ENCODE measurements around the gene CYP1A2. TPM values are rescaled to one million over a fixed set of nuclear protein-coding genes. Genes with fewer than 3 reads are reported as not detected.

CYP1A2 gene
- total and polyA plus RNA-seq, 4 experiments from 2014 or later, result not detected

DNA sequence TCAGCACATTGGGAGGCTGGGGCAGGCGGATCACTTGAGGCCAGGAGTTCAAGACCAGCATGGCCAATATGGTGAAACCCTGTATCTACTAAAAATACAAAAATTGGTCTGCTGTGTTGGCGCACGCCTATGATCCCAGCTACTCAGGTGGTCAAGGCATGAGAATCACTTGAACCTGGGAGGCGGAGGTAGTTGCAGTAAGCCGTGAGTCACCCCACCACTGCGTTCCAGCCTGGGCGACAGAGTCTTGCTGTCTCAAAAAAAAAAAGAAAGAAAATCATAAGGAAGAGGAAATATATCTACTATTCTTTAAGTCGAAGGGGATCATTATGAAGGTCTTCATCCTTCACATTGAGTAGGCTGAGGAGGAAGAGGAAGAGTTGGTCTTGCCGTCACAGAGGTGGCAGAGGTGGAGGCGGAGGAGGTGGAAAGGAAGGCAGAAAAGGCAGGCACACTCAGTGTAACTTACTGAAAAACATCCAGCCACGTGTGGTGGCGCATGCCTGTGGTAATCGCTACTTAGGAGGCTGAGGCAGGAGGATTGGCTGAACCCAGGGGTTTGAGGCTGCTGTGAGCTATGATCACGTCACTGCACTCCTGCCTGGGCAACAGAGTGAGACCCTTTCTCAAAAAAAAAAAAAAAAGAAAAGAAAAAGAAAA, 47.5 kb downstream of the CYP1A2 start:
- Histone ChIP-seq H3K27ac (ENCODE audit: low read depth, low read length) (peak overlapping the region; percentile 84), H3K27me3 (ENCODE audit: insufficient read depth, low read length) (no peaks in the 10 kb centered on the region), H3K9me3 (ENCODE audit: control insufficient read depth in 1 of 2, low read length in 2 of 2) (no peaks in the 10 kb centered on the region), H3K4me1 (ENCODE audit: insufficient read depth, low read length) (peaks cover 94% of the 10 kb centered on the region), H3K4me3 (ENCODE audit: low read length in 2 of 2) (no peak overlapping the region), H3K36me3 (ENCODE audit: insufficient read depth, low read length) (peaks cover 43% of the 10 kb centered on the region)
- Mint-ChIP-seq H3K27me3 (no peaks in the 10 kb centered on the region), H3K27ac (peak overlapping the region; percentile 74 to 97 (median 91)), H3K4me3 (peak overlapping the region; percentile 14 to 82 (median 72)), H3K36me3 (peaks cover 26 to 64% of the 10 kb centered on the region in 2 donors), H3K9me3 (no peaks in the 10 kb centered on the region), H3K4me1 (peaks cover 54 to 89% (median 72%) of the 10 kb centered on the region in 4 donors)
- ChIA-PET POLR2A (ENCODE audit: partially characterized antibody) (interaction anchor here (1.3 to 23.0 kb wide), 5 partner anchors 9 to 72 kb away, joined by 4 to 1342 read pairs (median 5); partner anchors contain the start of gene CSK), CTCF (ENCODE audit: partially characterized antibody) (interaction anchor here (0.9 to 36.4 kb wide), 4 partner anchors 9 to 163 kb away, joined by 3 to 1908 read pairs (median 43); partner anchors contain the start of gene CSK)
- intact Hi-C loops (cut with micrococcal nuclease), result no loop called here
- peak in 3 of 5 donors; percentile 28 to 72 (median 43) for DNase-seq

DNA sequence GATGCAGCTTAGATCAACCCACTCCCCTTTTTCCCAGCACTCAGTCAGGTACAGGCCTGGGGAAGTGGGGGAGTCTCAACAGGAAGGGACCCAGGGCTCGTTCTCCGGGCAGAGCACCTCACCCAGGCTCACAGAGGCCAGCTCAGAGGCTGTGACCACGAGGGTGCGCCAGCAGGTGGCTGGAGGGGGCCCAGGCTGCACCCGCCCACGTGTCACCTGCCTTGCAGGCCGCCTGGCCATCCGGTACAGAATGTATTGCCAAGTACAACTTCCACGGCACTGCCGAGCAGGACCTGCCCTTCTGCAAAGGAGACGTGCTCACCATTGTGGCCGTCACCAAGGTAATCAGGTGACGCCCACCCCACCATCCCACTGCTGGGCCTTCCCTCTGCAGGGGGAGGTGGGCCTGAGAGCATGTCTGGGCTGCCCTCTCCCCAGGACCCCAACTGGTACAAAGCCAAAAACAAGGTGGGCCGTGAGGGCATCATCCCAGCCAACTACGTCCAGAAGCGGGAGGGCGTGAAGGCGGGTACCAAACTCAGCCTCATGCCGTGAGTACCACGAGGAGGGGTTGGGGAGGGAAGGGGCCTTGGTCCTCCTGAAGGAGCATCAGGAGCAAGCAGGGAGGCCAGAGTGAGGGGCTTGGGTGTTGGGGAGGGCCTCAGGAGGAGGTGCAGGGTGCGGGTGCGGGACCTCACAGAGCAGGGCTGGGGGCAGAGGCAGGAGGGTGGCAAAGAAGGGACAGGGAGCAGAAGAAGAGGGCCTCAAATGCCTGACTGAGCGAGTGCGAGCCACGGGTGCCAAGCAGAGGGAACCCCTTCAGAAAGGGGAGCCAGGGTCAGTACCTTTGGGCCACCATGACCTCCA, 50.0 kb downstream of the CYP1A2 start:
- Mint-ChIP-seq H3K9me3 (no peaks in the 10 kb centered on the region), H3K4me3 (peak overlapping the region in 3 of 8 donors; percentile 29 to 43 (median 40)), H3K27me3 (no peaks in the 10 kb centered on the region), H3K36me3 (peaks cover 21 to 68% of the 10 kb centered on the region in 2 donors), H3K27ac (peak overlapping the region; percentile 83 to 97 (median 91)), H3K4me1 (peaks cover 34 to 68% (median 48%) of the 10 kb centered on the region in 4 donors)
- POLR2A ChIA-PET (ENCODE audit: partially characterized antibody), result interaction anchor here (1.3 to 23.0 kb wide), 2 partner anchors 18 to 102 kb away, joined by 5 to 1342 read pairs; partner anchors contain the start of gene CSK
- Histone ChIP-seq H3K9me3 (ENCODE audit: control insufficient read depth in 1 of 2, low read length in 2 of 2) (no peaks in the 10 kb centered on the region), H3K4me1 (ENCODE audit: insufficient read depth, low read length) (peaks cover 69% of the 10 kb centered on the region), H3K4me3 (ENCODE audit: low read length in 2 of 2) (no peak overlapping the region), H3K27ac (ENCODE audit: low read depth, low read length) (peak overlapping the region; percentile 84), H3K36me3 (ENCODE audit: insufficient read depth, low read length) (peaks cover 48% of the 10 kb centered on the region), H3K27me3 (ENCODE audit: insufficient read depth, low read length) (no peaks in the 10 kb centered on the region)
- intact Hi-C loops (cut with micrococcal nuclease), result no loop called here
- no peak for DNase-seq
- CTCF ChIA-PET (ENCODE audit: partially characterized antibody), result interaction anchor here (0.9 to 36.4 kb wide), 12 partner anchors 9 to 165 kb away, joined by 3 to 1908 read pairs (median 4); partner anchors contain the start of genes CSK, EDC3, FAM219B and LMAN1L

DNA sequence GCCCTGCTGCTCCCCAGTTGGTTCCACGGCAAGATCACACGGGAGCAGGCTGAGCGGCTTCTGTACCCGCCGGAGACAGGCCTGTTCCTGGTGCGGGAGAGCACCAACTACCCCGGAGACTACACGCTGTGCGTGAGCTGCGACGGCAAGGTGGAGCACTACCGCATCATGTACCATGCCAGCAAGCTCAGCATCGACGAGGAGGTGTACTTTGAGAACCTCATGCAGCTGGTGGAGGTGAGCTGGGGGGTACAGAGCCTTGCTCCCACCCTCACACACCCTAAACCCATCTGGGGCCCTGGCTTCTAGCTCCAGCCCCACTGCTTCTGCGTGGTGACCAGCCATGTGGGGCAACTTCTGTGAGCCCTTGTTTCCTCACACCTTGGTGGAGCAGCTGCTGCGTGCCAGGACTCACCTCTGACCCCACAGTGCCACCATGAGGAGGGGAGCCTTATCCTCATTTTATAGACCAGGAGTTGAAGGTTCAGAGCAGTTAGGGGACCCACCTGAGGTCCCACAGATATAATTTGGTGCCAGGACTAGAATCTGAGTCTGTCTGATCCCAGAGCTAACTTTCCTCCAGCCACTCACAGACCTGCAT, 50.7 kb downstream of the CYP1A2 start:
- intact Hi-C loops (cut with micrococcal nuclease), result no loop called here
- Histone ChIP-seq H3K27ac (ENCODE audit: low read depth, low read length) (peak overlapping the region; percentile 84), H3K4me1 (ENCODE audit: insufficient read depth, low read length) (peaks cover 62% of the 10 kb centered on the region), H3K9me3 (ENCODE audit: control insufficient read depth in 1 of 2, low read length in 2 of 2) (no peaks in the 10 kb centered on the region), H3K4me3 (ENCODE audit: low read length in 2 of 2) (no peak overlapping the region), H3K27me3 (ENCODE audit: insufficient read depth, low read length) (no peaks in the 10 kb centered on the region), H3K36me3 (ENCODE audit: insufficient read depth, low read length) (peaks cover 53% of the 10 kb centered on the region)
- peaks cover 33 to 64% (median 49%) of the 10 kb centered on the region in 4 donors for H3K4me1 Mint-ChIP-seq
- peak in 1 of 5 donors; percentile 40 for DNase-seq
- no peaks in the 10 kb centered on the region for H3K27me3 Mint-ChIP-seq
- H3K4me3 Mint-ChIP-seq, result peak overlapping the region in 3 of 8 donors; percentile 8 to 65 (median 40)
- ChIA-PET POLR2A (ENCODE audit: partially characterized antibody) (interaction anchor here (0.7 to 23.0 kb wide), 3 partner anchors 19 to 106 kb away, joined by 4 to 1342 read pairs (median 5); partner anchors contain the start of gene CSK), CTCF (ENCODE audit: partially characterized antibody) (interaction anchor here (0.6 to 36.4 kb wide), 18 partner anchors 8 to 167 kb away, joined by 3 to 1908 read pairs (median 3); partner anchors contain the start of genes CSK, EDC3, FAM219B and LMAN1L)
- peak overlapping the region; percentile 83 to 97 (median 94) for H3K27ac Mint-ChIP-seq
- H3K9me3 Mint-ChIP-seq, result no peaks in the 10 kb centered on the region
- H3K36me3 Mint-ChIP-seq, result peaks cover 26 to 74% of the 10 kb centered on the region in 2 donors

DNA sequence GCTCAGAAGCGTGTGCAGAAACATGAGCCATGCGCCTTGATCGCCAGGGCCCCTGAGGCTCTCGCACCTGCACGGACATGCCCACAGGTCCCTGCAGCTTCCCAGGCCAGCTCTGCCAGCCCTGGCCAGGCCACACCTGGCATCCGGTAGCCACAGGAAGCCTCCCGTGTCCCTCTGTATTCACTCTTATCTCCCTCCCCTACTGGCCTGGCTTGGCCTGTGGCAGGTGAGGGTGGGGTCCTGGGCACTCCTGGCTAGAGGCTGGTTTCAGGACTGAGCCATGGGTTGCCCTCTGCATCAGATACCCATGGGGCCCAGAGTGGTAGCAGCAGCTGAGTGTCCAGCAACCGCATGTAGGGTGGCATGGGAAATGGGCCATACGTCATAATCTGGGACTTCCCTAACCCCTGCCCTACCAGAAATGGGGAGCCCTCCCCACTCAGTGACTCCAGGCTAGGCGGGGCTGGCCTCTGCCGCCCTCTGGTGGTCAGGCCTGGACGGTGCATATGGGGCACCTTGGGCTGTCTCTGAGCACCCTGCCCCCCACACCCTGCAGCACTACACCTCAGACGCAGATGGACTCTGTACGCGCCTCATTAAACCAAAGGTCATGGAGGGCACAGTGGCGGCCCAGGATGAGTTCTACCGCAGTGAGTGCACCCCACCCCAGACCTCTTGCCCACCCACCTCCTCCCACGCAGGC, 51.4 kb downstream of the CYP1A2 start:
- H3K27ac ChIP-seq (ENCODE audit: low read depth, low read length), result peak overlapping the region; percentile 84
- no peaks in the 10 kb centered on the region for H3K9me3 ChIP-seq (ENCODE audit: control insufficient read depth in 1 of 2, low read length in 2 of 2)
- peaks cover 53% of the 10 kb centered on the region for H3K36me3 ChIP-seq (ENCODE audit: insufficient read depth, low read length)
- H3K4me1 ChIP-seq (ENCODE audit: insufficient read depth, low read length), result peaks cover 55% of the 10 kb centered on the region
- H3K27me3 ChIP-seq (ENCODE audit: insufficient read depth, low read length), result no peaks in the 10 kb centered on the region
- intact Hi-C loops (cut with micrococcal nuclease), result loop anchor here (1.0 to 5.0 kb wide), 5 partner anchors 19 to 165 kb away; no protein-coding TSS in a partner anchor
- peak; percentile 84 to 89 (median 86) for DNase-seq
- POLR2A ChIA-PET (ENCODE audit: partially characterized antibody), result interaction anchor here (0.7 to 23.0 kb wide), 4 partner anchors 20 to 106 kb away, joined by 3 to 1342 read pairs (median 4); partner anchors contain the start of genes CSK and MPI
- H3K36me3 Mint-ChIP-seq, result peaks cover 26 to 73% of the 10 kb centered on the region in 2 donors
- CTCF ChIA-PET (ENCODE audit: partially characterized antibody), result interaction anchor here (0.6 to 36.4 kb wide), 23 partner anchors 8 to 250 kb away, joined by 3 to 1908 read pairs (median 3); partner anchors contain the start of genes CSK, EDC3, FAM219B and LMAN1L
- no peaks in the 10 kb centered on the region for H3K9me3 Mint-ChIP-seq
- peak overlapping the region in 4 of 8 donors; percentile 17 to 65 (median 46) for H3K4me3 Mint-ChIP-seq
- no peak overlapping the region for H3K4me3 ChIP-seq (ENCODE audit: low read length in 2 of 2)
- H3K27ac Mint-ChIP-seq, result peak overlapping the region; percentile 83 to 97 (median 94)
- H3K27me3 Mint-ChIP-seq, result no peaks in the 10 kb centered on the region
- peaks cover 28 to 59% (median 45%) of the 10 kb centered on the region in 4 donors for H3K4me1 Mint-ChIP-seq

DNA sequence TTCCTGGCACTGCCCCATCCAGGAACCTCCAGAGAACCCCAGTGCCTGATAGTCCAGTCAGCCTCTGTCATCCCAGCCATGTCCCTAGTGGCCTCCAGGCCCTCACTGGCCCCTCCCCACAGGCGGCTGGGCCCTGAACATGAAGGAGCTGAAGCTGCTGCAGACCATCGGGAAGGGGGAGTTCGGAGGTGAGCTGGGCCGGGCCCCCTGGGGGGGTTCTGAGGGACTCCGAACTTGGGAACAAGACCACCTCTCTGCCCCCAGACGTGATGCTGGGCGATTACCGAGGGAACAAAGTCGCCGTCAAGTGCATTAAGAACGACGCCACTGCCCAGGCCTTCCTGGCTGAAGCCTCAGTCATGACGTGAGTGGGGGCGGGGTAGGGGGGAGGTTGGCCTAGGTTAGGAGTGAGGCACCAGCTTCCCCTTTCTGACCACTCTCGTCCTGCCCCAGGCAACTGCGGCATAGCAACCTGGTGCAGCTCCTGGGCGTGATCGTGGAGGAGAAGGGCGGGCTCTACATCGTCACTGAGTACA, 52.0 kb downstream of the CYP1A2 start:
- Histone ChIP-seq H3K9me3 (ENCODE audit: control insufficient read depth in 1 of 2, low read length in 2 of 2) (no peaks in the 10 kb centered on the region), H3K36me3 (ENCODE audit: insufficient read depth, low read length) (peaks cover 53% of the 10 kb centered on the region), H3K4me3 (ENCODE audit: low read length in 2 of 2) (no peak overlapping the region), H3K27me3 (ENCODE audit: insufficient read depth, low read length) (no peaks in the 10 kb centered on the region), H3K4me1 (ENCODE audit: insufficient read depth, low read length) (peaks cover 49% of the 10 kb centered on the region), H3K27ac (ENCODE audit: low read depth, low read length) (peak overlapping the region; percentile 84)
- ChIA-PET CTCF (ENCODE audit: partially characterized antibody) (interaction anchor here (0.6 to 36.4 kb wide), 11 partner anchors 12 to 251 kb away, joined by 3 to 1908 read pairs (median 3); partner anchors contain the start of genes CSK and LMAN1L), POLR2A (ENCODE audit: partially characterized antibody) (interaction anchor here (1.1 to 23.0 kb wide), 2 partner anchors 20 to 89 kb away, joined by 3 to 1342 read pairs; partner anchors contain the start of genes CSK and MPI)
- H3K27me3 Mint-ChIP-seq, result no peaks in the 10 kb centered on the region
- intact Hi-C loops (cut with micrococcal nuclease), result loop anchor here (1.0 to 5.0 kb wide), 5 partner anchors 19 to 165 kb away; no protein-coding TSS in a partner anchor
- peaks cover 26 to 69% of the 10 kb centered on the region in 2 donors for H3K36me3 Mint-ChIP-seq
- H3K9me3 Mint-ChIP-seq, result no peaks in the 10 kb centered on the region
- H3K4me3 Mint-ChIP-seq, result no peak overlapping the region
- H3K4me1 Mint-ChIP-seq, result peaks cover 24 to 53% (median 40%) of the 10 kb centered on the region in 4 donors
- peak overlapping the region in 2 of 7 donors; percentile 83 to 97 for H3K27ac Mint-ChIP-seq
- DNase-seq, result no peak

All from CD4-positive, alpha-beta memory T cell (primary cell).